GM21423 (cell line): Measurements from ENCODE around the gene RAB6B.

Experiments used
- ATAC-seq: cut with Tn5 transposase; IDR thresholded peaks from one replicate; pipeline ENCODE4 v1.9.1; 2021; ENCODE audit warnings: mild to moderate bottlenecking, moderate library complexity; ENCODE audit not compliant: unreplicated experiment

RAB6B gene

GRCh38 chr3:133860519-133860918 lies 35.2 kb downstream of the RAB6B start:
- ATAC-seq, result no peak

- ATAC-seq, result no peak
Measured at GRCh38 chr3:133859381-133860234, 36.1 kb downstream of the RAB6B start.

DNA sequence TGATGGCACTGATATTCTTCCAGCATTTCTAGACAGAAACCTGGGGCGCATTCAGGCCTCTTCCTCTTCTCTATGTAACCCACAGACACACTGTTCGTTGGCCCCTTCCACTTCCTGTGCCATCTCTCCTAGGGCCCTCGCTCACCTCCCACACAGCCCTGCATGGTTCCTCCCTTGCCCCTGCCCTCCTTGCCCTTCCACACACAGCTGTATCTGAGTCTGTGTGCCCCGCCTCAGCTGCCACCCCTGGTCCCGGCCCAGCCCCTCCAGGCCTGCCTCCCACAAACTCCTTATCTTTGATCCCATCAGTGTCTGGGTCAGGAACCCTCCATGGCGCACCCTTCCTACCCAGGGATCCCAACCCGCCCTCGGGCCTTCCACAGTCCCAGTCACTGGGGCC lies 37.9 kb downstream of the RAB6B start:
- ATAC-seq, result no peak

GRCh38 chr3:133856316-133856715 lies 39.4 kb downstream of the RAB6B start:
- no peak for ATAC-seq

DNA sequence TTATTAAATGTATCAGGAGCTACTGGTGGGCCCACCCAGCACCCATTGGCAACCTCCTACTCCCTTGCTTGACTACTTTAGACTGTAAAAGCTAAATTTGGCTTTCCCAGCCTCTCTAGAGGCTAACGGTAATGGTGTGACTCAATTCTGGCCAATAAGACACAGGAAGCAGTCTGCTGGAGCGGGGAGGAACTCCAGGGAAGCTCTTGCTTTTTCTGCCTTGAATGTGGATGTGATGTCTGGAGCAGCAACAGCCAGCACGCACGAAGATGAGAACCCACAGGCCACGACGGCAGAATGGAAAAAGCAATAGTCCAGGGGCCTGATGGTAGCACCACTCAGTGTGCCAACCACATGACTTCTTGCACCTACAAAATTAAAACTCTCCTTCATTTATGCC lies 39.9 kb downstream of the RAB6B start:
- no peak for ATAC-seq

- no peak for ATAC-seq
Measured at GRCh38 chr3:133855002-133855370, 40.7 kb downstream of the RAB6B start.

DNA sequence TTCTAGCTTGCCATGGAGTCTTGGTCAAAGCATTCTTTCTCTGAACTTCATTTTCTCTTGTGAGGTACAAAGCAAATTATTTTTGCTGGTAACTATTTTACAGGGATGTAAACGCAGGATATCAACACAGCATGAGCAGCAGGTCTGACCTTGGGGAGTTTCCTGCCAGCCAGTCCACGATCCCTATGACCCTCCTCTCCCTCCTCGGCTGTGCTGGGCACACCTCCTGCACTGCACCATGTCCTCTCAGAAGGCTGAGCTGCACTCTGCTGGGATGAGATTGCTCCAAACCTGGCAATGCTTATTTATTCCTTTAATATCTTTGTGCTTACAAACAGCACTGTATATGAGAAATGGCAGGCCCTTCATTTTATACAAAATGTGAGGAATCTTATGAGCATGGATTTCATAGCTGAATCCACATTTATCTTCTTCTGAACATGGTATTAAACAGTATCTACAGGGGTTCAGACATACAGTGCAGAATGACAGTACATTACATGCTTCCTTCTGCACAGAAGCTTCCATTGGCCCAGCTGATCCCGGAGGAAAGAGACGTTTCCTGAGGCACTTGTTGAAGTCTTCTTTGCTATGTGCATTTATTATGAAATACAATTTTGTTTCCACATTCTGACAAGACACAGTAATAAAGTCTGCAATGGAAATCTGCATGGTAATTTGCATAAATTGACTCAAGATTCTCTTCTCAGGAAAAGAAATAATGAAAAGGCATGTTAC lies 41.2 kb downstream of the RAB6B start:
- ATAC-seq, result no peak

DNA sequence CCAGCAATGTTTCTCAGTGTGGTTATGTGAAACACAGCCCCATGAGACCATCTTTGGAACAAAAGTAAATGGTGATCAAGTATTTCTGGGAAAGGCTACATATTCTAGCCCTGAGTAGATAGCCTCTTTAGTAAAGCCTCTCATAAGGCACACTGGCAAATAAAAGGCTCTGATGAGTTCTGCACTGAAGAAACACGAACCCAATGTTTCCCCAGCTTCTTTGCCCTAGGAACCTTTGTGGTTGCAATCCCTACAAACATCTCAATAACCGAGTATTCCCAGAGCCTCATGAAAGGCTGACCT lies 41.8 kb downstream of the RAB6B start:
- ATAC-seq, result no peak

GRCh38 chr3:133853063-133853924 lies 42.4 kb downstream of the RAB6B start:
- ATAC-seq, result no peak

GRCh38 chr3:133851931-133852330 lies 43.8 kb downstream of the RAB6B start:
- ATAC-seq, result no peak

DNA sequence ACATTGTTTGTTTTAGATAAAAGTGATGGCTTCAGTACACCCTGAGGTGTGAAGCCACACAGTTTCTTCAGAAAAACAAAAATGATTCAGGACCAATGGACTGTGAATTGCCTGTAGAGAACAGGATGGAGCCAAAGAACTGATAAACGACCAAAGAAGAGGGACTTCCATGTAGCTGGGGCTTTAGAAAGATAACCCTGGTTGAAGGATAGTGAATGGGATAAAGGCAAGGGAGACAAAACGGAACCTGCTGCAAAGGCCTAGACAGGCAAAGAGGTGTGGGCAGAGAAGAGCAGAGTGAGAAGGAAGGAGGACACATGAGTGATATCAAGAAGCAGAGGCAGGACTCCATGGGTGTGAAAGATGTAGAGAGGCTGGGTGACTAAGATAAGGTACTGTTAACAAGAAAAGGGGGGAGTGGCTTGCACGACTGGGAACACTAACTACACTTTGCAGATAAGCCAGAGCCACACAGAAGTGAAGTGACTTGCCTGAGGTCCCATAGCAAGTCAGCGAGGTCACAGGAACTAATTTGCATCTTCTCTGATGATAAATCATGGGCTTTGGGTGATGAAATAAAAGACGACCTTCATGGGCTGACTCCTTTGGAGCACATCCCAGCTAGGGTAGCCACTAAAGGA lies 44.3 kb downstream of the RAB6B start:
- no peak for ATAC-seq

DNA sequence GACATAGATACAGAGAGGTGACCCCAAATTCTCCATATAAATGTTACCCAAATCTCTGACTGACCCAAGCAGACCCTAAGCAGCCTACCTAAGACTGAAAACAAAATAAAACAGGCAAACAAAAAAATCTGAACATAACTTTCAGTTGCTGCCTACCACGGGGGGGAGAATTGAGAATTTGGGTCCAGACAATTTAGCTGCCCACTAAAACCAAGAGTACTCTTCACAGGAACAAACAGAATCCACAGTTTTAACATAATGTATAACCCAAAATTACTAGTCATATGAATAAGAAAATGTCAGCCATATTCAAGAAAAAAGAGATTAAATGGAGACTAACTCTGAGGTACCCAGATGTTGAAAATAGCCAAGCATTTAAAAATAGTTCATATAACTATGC lies 45.6 kb downstream of the RAB6B start:
- ATAC-seq, result no peak

DNA sequence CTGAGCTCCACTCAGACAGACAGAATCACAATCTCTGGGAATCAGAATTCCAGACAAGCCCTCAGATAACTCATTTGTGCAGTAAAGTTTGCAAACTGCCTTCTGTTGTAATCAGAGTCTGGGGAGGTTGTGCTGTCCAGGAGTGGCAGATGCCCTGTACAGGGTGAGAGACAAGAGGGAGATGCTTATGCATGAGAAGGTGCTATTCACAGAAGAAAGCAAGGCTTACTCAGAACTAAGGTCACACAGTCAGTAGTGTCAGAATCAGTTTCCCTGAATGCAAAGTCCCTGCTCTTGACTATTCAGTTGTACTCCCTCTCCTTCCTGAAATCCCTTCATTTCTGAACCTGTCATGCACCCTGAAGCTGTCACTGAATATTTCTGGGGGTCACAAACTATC lies 46.3 kb downstream of the RAB6B start:
- ATAC-seq, result no peak

DNA sequence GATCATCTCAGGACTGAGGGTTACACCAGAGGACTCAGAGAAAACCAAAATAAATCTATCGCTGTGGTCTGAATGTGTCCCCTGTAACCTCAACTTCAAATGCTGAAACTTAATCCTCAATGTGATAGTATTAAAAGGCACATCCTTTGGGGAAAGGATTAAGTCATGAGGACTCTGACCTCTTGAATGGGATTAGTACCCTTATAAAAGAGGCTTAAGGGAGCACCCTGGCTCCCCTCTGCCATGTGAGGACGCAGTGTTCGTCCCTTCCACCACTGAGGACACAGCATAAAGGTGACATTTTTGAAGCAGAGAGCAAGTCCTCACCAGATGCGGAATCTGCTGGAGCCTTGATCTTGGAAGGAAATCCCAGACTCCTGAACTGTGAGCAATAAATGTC lies 50.6 kb downstream of the RAB6B start:
- no peak for ATAC-seq

DNA sequence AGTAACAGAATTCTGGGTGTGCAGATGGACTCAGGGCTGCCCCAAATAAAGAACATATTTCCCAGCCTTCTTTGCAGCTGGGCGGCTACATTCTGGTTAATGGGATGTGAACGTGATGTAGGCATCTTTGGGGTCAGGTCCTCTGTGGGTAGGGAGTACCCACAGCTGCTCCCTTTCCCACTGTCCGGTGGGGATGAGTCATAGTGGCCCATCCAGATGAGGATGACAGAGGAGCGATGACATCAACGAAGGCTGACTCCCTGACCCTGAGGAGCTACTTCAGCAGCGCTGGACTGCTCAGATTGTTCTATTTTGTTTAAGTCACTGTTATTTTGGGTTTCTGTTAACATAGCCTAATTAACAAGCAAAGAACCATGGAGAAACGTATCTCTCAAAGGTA lies 52.0 kb downstream of the RAB6B start:
- ATAC-seq, result no peak

- ATAC-seq, result no peak
Measured at GRCh38 chr3:133842158-133842557, 53.5 kb downstream of the RAB6B start.

DNA sequence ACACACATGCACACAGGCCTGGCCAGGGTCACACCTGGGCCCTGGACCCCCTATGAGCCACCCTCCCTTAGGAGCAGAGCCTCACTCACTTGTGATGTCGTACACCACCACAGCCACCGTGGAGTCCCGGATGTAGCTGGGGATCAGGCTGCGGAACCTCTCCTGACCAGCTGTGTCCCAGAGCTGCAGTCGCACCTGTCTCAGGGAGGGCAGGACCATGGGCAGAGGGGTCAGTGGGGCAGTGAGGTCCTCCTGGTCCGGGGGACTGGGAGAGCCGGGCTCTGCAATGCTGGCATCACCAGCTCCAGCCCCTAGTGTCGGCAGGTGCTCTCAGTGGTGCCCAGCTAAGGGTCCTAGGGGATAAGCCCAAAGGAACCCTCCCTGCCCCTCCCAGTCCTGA lies 54.5 kb downstream of the RAB6B start:
- no peak for ATAC-seq

- no peak for ATAC-seq
Measured at GRCh38 chr3:133840767-133841166, 54.9 kb downstream of the RAB6B start.

- no peak for ATAC-seq
Measured at GRCh38 chr3:133840055-133840737, 55.5 kb downstream of the RAB6B start.

DNA sequence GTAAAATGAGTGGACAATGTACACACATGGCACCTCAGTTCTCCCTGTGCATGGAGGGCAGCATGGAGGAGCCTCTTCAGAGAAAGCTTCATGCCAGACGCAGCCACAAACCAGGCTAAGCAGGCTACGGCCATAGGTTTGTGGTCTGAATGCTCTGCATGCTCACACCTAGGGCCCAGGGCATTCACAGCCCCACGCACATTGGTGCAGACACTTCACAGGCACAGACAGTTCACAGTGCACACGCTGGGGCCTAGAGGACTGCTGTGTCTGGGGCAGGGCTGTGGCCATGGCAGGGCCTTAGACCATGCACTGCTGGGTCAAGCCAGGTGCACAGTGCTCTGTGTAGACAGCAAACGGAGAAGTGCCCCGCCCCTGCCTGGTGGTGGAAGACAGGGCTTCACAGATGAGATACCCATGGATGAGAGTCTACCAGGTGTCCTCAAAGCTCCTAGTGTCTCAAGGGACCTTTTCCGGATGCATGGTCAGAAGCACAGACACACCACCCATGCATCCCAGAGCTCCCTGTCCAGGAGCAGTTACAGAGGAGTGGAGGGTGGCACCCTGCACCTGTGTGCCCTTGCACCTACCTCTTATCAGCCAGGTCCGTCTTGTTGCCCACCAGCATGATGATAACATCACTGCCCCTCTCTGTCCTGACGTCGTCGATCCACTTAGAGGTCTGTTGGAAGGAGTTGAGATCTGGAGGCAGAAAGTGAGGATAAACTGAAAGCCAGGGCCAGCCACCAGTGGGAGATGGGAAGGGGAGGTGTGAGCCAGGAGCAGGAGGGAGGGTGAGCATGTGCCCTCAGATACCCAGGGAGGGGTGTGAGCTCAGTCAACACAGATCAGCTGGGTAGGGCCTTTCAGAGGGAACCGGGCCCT lies 56.5 kb downstream of the RAB6B start:
- no peak for ATAC-seq
